VCaP (cell line): Measurements from ENCODE around the gene LPCAT1.
A peak's percentile ranks its signal among the peaks of the same experiment; 100 is the strongest.

ENCODE experiments used
- H3K27ac ChIP-seq: fragments of 450-650 bp; 2 replicates; pipeline ENCODE4 v1.5.1; 2017
- CTCF ChIP-seq: fragments of 450-650 bp; conservative IDR thresholded peaks from 2 replicates; pipeline ENCODE4 v1.5.1; 2017; ENCODE audit warnings: mild to moderate bottlenecking, moderate library complexity

Gene LPCAT1

DNA sequence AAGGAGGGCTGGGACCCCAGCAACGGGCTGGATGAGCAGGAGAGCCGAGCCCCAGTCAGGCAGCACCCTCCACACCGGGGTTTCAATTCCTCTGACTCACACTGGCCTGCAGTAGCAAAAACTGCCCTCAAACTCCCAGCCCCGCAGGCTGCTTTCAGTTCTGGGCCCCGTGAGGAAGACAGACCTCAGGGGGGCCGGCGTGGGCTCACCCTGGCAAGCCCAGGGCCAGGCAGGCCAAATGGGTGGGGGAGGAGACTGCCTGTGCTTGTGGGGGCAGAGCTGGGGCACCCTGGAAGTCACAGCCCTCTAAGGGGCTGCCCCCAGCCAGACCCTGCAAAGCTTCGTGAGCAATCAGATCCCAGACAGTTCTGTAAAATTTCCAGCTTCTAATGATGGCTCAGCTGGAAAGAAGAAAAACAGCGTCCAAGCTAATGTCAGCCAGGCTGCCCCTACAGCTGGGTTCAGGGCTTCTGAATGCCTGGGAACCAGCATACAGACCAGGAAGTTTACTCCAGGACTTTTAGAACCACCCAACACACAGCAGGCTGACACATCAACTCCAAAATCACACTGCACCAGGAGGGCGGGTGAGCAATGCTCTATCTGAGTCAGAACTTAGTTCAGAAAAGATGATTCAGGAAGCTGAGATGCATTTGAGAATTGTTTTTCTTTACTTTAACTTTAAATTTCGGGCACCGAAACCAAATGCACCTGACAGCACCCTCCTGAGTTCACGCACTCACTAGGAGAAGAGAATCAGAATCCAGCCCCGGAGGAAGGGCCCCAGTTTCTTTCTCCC, 34.7 kb downstream of the LPCAT1 start:
- no peak for TF ChIP-seq CTCF
- peak overlapping the region; percentile 52 for H3K27ac ChIP-seq

- peak overlapping the region; percentile 52; the same call in 1 of the 2 replicates for H3K27ac ChIP-seq
- no peak for TF ChIP-seq CTCF
Observed at GRCh38 chr5:1487079-1487764, 36.5 kb downstream of the LPCAT1 start.

DNA sequence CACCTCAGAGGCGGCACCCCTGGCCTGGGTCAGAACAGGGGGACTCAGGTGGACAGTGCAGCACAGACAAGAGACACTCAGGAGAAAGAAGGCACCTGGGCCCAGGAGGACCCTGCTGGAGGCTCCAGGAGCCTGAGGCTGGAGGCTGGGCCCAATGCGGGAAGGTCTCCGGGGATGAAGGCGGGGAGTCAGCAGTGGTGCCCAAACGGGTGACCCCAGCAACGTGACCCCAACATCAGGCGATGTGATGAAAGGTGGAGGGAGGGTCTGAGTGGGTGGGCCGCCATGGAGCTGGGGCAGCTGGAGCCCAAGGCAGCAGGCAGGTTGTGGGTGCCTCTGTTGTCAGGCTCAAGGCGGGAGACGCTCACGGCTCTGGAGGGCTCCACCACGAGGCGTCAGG, 37.5 kb downstream of the LPCAT1 start:
- no peak overlapping the region for H3K27ac ChIP-seq
- TF ChIP-seq CTCF, result no peak

DNA sequence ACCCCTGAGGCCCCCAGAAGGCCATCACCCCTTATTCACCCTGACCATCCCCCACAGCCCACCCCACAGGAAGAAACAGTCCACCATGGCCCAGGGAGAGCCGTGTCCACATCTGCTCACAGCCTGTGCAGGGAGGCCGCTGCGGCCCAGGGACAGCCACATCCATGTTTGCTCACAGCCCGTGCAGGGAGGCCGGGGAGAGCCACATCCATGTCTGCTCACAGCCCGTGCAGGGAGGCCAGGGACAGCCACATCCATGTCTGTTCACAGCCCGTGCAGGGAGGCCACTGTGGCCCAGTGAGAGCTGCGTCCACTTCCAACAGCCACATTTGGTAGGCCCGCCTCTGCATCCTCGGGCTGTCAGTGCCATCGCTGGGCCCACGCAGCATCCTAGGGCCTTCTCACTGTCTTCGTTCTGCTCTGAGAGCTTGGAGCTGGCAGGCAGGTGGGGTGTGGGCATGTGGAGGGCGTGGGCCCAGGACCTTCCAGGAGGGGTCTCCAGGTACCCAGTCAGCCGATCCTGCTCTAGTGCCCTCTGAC, 38.1 kb downstream of the LPCAT1 start:
- H3K27ac ChIP-seq, result no peak overlapping the region
- TF ChIP-seq CTCF, result no peak

DNA sequence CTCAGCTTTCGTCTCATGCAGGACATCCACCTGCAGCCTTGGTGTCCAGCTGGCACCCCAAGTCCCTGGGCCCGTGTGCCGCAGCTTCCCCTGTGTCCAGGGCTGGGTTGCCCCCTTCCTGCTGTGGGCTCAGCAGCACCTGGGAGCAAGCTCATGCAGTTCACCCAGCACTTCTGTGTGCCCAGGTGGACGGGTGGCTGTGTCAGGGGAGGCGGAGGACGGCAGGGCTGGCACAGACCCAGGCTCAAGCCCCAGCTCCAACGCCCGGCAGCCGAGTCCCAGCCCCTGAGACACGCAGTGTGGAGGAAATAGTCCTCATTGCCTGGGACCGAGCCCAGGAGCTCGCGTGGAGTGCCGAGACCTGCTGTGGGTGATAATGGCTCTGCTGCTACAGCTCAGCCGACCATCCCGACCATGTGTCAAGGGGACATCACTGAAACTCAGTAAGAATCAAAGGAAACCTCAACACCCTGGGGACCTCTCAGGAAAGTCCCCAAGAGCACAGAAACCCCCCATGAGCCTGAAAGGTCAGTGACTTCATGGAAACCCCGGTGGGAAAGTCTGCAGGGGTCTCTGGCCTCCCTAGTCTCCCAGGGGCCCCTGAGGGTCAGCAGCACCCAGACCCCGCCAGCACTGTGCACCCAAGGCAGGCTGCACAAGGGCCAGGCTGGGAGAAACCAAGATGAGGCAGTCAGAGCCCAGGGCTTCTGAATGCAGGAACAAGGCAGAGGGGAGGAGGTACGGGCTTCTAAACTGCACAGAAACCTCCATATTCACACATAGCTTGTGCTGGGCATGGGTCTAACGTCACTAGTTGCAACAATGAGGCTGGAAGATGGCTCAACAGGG, 38.8 kb downstream of the LPCAT1 start:
- H3K27ac ChIP-seq, result no peak overlapping the region
- TF ChIP-seq CTCF, result no peak

DNA sequence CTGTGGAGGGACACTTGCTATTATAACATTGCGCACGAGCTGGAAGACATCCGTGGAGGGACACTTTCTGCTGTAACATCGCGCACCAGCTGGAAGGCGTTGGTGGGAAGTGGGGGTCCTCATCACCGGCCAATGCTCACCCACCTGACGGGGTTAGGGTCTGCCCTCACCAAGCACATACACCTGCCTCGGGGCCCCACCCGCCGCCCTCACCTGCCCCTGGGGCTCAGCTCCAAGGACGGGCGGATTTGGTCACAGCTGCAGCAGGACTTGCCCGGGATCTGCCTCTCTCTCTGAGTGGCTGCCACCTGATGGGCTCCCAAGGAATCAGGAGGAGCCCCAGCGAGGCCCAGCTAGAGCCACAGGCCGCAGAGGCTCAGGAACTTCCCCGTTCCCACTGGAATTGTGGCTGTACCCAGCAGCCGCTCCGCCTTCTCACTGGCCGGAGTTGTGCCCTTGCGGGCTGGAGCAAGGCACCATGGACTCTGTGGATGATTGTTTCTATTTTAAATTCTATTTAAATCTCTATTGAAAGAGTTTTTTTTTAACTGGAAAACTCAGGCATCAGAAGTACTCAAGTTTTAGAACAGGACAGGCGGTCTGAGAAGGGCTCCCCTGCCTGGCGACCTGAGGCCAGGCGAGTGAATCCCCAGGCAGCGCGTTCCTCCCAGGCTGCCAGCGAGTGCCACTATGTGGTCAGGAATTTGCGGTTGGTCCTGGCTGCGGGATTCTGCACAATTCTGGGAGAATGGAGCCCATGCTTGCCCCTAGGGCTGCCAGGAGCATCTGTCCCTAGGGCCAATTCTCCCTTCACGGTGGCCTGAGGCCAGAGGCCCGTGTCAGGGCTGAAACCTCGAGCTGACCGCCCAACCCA, 39.7 kb downstream of the LPCAT1 start:
- no peak overlapping the region for H3K27ac ChIP-seq

More for the DNA sequence above, 39.7 kb downstream of the LPCAT1 start:
- no peak for TF ChIP-seq CTCF
